ENCODE data around the gene CASS4.
"Not testable (repeated sequence)": the region's sequence is repeated elsewhere in the genome, so short reads cannot be mapped to it uniquely, and the experiment has no call there.

The CASS4 gene

DNA sequence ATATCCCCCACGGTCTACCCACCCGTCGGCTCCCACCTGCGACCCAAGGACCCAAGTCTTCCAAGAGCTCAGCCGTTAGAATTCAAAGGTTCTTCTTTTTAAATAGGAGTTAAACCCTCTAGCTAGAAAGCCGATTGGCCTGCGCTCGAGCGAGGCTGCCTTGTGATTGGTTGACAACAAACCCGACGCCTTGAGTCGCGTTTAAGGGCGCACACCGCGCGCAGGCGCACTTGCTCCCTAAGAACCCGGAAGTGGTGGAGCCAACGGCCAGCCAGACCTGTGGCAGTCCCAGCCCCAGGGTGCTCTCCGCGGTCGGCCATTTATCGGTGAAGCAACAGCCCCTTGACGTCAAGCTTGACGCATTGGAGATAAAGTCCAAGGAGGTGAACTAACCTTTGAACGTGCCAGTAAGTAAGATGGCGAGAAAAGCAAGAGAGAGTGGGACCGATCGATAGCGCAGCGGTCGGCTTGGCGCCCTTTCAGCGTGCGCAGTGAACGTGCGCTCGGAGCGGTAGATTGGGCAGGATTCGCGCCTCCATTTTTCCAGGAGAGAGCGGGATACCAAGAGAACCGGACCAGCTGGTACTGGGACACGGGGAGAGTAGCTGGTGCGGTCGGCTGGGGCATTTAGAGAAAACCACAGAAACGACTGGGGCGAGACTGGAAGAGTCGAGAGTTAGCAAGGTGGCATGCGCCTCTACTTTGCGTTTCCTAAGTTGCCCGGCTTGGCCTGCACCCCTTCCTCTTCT lies 19.8 kb upstream of the CASS4 start, which contains the start of the genes AURKA and CSTF1:
Gene AURKA, minus strand, starts transcription at position 84 of the 749 bp plus-strand sequence. CDS start 4,018 bp downstream, outside the sequence.
Gene CSTF1, plus strand, starts transcription at position 514 of the 749 bp plus-strand sequence. CDS start 2,908 bp downstream, outside the sequence.
- Histone ChIP-seq H3K4me1 (ENCODE audit: control insufficient read depth, insufficient read depth, low read length) (peaks cover 15% of the 10 kb centered on the region), H3K4me3 (ENCODE audit: insufficient read depth, low read depth, low read length) (peak within 1 kb of the TSS; percentile 97), H3K27ac (ENCODE audit: insufficient read depth, low read depth, low read length, poor library complexity, severe bottlenecking) (peak within 1 kb of the TSS; percentile 72), H3K27me3 (ENCODE audit: control insufficient read depth, insufficient read depth, low read length, poor library complexity, severe bottlenecking) (no peaks in the 10 kb centered on the region), H3K36me3 (ENCODE audit: control insufficient read depth, insufficient read depth, low read length) (peaks cover 42% of the 10 kb centered on the region), H3K9me3 (ENCODE audit: control insufficient read depth, low read length) (no peaks in the 10 kb centered on the region)
- 0% methylated on average over 53 of the region's 53 CpGs for WGBS, 2 experiments

- Histone ChIP-seq H3K27me3 (ENCODE audit: control insufficient read depth, insufficient read depth, low read length, poor library complexity, severe bottlenecking) (no peaks in the 10 kb centered on the region), H3K36me3 (ENCODE audit: control insufficient read depth, insufficient read depth, low read length) (peaks cover 47% of the 10 kb centered on the region), H3K4me3 (ENCODE audit: insufficient read depth, low read depth, low read length) (peak overlapping the region; percentile 97), H3K9me3 (ENCODE audit: control insufficient read depth, low read length) (no peaks in the 10 kb centered on the region), H3K27ac (ENCODE audit: insufficient read depth, low read depth, low read length, poor library complexity, severe bottlenecking) (peak overlapping the region; percentile 72), H3K4me1 (ENCODE audit: control insufficient read depth, insufficient read depth, low read length) (peaks cover 15% of the 10 kb centered on the region)
- 7 to 8% methylated on average over 14 to 16 of the region's 18 CpGs for WGBS, 2 experiments
These were observed 19.1 kb upstream of the CASS4 start for GRCh38 chr20:56392881-56393482.

DNA sequence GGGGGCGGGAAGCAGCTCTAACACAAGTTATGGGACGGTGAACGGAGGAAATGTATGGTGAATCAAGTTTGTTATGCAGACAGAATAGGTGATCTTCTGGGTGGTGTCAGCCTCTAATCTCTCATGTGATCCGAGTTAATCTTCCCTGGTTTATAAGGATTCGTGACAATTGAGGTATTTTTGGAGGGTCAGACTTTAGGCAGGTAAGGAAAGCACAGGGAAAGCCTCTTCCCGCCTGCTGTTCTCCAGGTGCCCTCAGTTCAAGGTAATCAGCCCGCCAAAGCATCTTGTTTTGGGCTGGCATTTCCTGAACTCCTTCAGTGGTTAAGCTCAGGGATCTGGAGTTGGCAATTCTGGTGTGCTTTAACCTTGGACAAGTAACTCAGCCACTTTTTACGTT lies 18.4 kb upstream of the CASS4 start:
- H3K27me3 ChIP-seq (ENCODE audit: control insufficient read depth, insufficient read depth, low read length, poor library complexity, severe bottlenecking), result no peaks in the 10 kb centered on the region
- H3K4me1 ChIP-seq (ENCODE audit: control insufficient read depth, insufficient read depth, low read length), result peaks cover 15% of the 10 kb centered on the region
- no peak overlapping the region for H3K27ac ChIP-seq (ENCODE audit: insufficient read depth, low read depth, low read length, poor library complexity, severe bottlenecking)
- peaks cover 46% of the 10 kb centered on the region for H3K36me3 ChIP-seq (ENCODE audit: control insufficient read depth, insufficient read depth, low read length)
- no peaks in the 10 kb centered on the region for H3K9me3 ChIP-seq (ENCODE audit: control insufficient read depth, low read length)
- H3K4me3 ChIP-seq (ENCODE audit: insufficient read depth, low read depth, low read length), result peak overlapping the region; percentile 97
- 78% methylated on average over 8 of the region's 8 CpGs for WGBS, 2 experiments

GRCh38 chr20:56395166-56395565 lies 16.9 kb upstream of the CASS4 start:
- H3K9me3 ChIP-seq (ENCODE audit: control insufficient read depth, low read length), result no peaks in the 10 kb centered on the region
- no peak overlapping the region for H3K4me3 ChIP-seq (ENCODE audit: insufficient read depth, low read depth, low read length)
- 96 to 97% methylated on average over 4 of the region's 4 CpGs for WGBS, 2 experiments
- H3K36me3 ChIP-seq (ENCODE audit: control insufficient read depth, insufficient read depth, low read length), result peaks cover 38% of the 10 kb centered on the region
- H3K27ac ChIP-seq (ENCODE audit: insufficient read depth, low read depth, low read length, poor library complexity, severe bottlenecking), result no peak overlapping the region
- no peaks in the 10 kb centered on the region for H3K27me3 ChIP-seq (ENCODE audit: control insufficient read depth, insufficient read depth, low read length, poor library complexity, severe bottlenecking)
- peaks cover 15% of the 10 kb centered on the region for H3K4me1 ChIP-seq (ENCODE audit: control insufficient read depth, insufficient read depth, low read length)

DNA sequence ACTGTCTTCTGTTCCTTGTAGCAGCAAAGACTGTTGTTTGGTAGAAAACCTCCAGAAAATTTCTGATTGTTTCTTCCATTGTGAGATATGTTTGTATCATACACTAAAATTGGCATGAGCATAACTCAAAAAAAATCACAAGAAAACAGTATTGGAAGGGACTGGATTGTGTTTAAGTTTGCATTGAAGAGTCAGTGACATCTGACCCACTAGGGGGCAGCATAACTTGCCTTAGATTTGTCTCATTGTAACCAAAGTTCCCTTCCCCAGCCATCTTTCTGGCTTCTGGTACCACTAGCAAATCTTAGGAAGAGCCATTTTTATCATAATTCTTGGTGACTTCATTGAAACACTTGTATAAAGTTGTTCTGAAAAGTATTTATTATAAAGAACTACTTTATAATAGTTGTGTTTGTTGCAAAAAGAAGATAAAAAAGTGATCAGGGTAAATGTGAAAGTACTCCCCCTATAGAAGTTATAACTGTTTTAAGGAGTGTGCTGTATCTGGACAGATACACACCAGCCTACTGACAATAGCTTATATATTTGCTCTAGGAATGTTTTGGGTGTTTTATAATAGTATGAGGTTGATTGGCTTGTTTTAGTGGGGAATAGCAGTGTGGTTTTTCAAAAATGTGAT lies 11.9 kb upstream of the CASS4 start:
- H3K27me3 ChIP-seq (ENCODE audit: control insufficient read depth, insufficient read depth, low read length, poor library complexity, severe bottlenecking), result no peaks in the 10 kb centered on the region
- H3K9me3 ChIP-seq (ENCODE audit: control insufficient read depth, low read length), result no peaks in the 10 kb centered on the region
- H3K4me3 ChIP-seq (ENCODE audit: insufficient read depth, low read depth, low read length), result no peak overlapping the region
- no peaks in the 10 kb centered on the region for H3K4me1 ChIP-seq (ENCODE audit: control insufficient read depth, insufficient read depth, low read length)
- H3K36me3 ChIP-seq (ENCODE audit: control insufficient read depth, insufficient read depth, low read length), result peaks cover 73% of the 10 kb centered on the region
- H3K27ac ChIP-seq (ENCODE audit: insufficient read depth, low read depth, low read length, poor library complexity, severe bottlenecking), result no peak overlapping the region

GRCh38 chr20:56403465-56403864 lies 8.6 kb upstream of the CASS4 start:
- Histone ChIP-seq H3K4me1 (ENCODE audit: control insufficient read depth, insufficient read depth, low read length) (no peaks in the 10 kb centered on the region), H3K27me3 (ENCODE audit: control insufficient read depth, insufficient read depth, low read length, poor library complexity, severe bottlenecking) (no peaks in the 10 kb centered on the region), H3K4me3 (ENCODE audit: insufficient read depth, low read depth, low read length) (no peak overlapping the region), H3K9me3 (ENCODE audit: control insufficient read depth, low read length) (no peaks in the 10 kb centered on the region), H3K27ac (ENCODE audit: insufficient read depth, low read depth, low read length, poor library complexity, severe bottlenecking) (no peak overlapping the region), H3K36me3 (ENCODE audit: control insufficient read depth, insufficient read depth, low read length) (peaks cover 68% of the 10 kb centered on the region)
- WGBS, 2 experiments, result 96% methylated on average over 25 to 26 of the region's 26 CpGs

DNA sequence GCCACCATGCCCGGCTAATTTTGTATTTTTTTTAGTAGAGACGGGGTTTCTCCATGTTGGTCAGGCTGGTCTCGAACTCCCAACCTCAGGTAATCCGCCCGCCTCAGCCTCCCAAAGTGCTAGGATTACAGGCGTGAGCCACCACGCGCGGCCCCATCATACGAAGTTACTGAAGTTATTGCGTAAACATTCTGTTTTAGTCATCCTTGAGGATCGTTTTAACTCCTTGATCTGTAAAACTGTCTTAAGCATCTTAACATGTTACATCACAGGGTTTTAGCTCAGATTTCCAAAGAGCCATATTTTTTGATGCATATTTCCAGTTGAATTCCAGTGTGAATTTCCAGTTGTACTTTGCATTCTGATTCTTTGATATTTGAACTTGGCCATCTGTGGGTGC lies 6.7 kb upstream of the CASS4 start:
- 95 to 96% methylated on average over 12 of the region's 12 CpGs for WGBS, 2 experiments
- not testable (repeated sequence) for H3K27ac ChIP-seq (ENCODE audit: insufficient read depth, low read depth, low read length, poor library complexity, severe bottlenecking); H3K4me3 ChIP-seq (ENCODE audit: insufficient read depth, low read depth, low read length); H3K27me3 ChIP-seq (ENCODE audit: control insufficient read depth, insufficient read depth, low read length, poor library complexity, severe bottlenecking); H3K4me1 ChIP-seq (ENCODE audit: control insufficient read depth, insufficient read depth, low read length); H3K9me3 ChIP-seq (ENCODE audit: control insufficient read depth, low read length)
- peaks cover 61% of the 10 kb centered on the region for H3K36me3 ChIP-seq (ENCODE audit: control insufficient read depth, insufficient read depth, low read length)

GRCh38 chr20:56406910-56407309 lies 5.2 kb upstream of the CASS4 start:
- H3K27ac ChIP-seq (ENCODE audit: insufficient read depth, low read depth, low read length, poor library complexity, severe bottlenecking), result no peak overlapping the region
- 93 to 99% methylated on average over 3 of the region's 3 CpGs for WGBS, 2 experiments
- H3K27me3 ChIP-seq (ENCODE audit: control insufficient read depth, insufficient read depth, low read length, poor library complexity, severe bottlenecking), result no peaks in the 10 kb centered on the region
- H3K4me3 ChIP-seq (ENCODE audit: insufficient read depth, low read depth, low read length), result no peak overlapping the region
- H3K4me1 ChIP-seq (ENCODE audit: control insufficient read depth, insufficient read depth, low read length), result no peaks in the 10 kb centered on the region
- no peaks in the 10 kb centered on the region for H3K9me3 ChIP-seq (ENCODE audit: control insufficient read depth, low read length)
- peaks cover 55% of the 10 kb centered on the region for H3K36me3 ChIP-seq (ENCODE audit: control insufficient read depth, insufficient read depth, low read length)

DNA sequence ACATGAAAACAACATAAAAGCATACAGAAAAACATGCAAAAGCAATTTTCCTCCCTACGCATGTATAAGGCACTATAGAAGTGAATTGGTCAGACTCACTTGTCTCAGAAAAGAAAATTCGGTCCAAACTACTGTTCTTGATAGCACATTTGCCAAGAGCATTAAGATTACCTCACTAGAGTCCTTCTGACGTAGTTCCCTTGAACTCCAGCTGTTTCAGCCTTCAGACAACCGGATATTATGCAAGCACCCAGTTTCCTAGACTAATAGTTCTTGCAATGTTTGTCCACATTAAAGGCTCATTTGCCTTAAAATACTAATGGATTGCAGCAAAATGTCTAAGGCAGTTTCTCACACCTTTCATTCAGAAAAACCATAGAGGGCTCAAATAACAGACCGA lies 2.5 kb upstream of the CASS4 start:
- no peaks in the 10 kb centered on the region for H3K9me3 ChIP-seq (ENCODE audit: control insufficient read depth, low read length)
- 91 to 94% methylated on average over 4 to 5 of the region's 5 CpGs for WGBS, 2 experiments
- no peak overlapping the region for H3K27ac ChIP-seq (ENCODE audit: insufficient read depth, low read depth, low read length, poor library complexity, severe bottlenecking)
- H3K27me3 ChIP-seq (ENCODE audit: control insufficient read depth, insufficient read depth, low read length, poor library complexity, severe bottlenecking), result no peaks in the 10 kb centered on the region
- peaks cover 30% of the 10 kb centered on the region for H3K36me3 ChIP-seq (ENCODE audit: control insufficient read depth, insufficient read depth, low read length)
- no peak overlapping the region for H3K4me3 ChIP-seq (ENCODE audit: insufficient read depth, low read depth, low read length)
- no peaks in the 10 kb centered on the region for H3K4me1 ChIP-seq (ENCODE audit: control insufficient read depth, insufficient read depth, low read length)

GRCh38 chr20:56409956-56410355 lies 2.1 kb upstream of the CASS4 start:
- Histone ChIP-seq H3K36me3 (ENCODE audit: control insufficient read depth, insufficient read depth, low read length) (peaks cover 28% of the 10 kb centered on the region), H3K27me3 (ENCODE audit: control insufficient read depth, insufficient read depth, low read length, poor library complexity, severe bottlenecking) (no peaks in the 10 kb centered on the region), H3K4me3 (ENCODE audit: insufficient read depth, low read depth, low read length) (no peak overlapping the region), H3K27ac (ENCODE audit: insufficient read depth, low read depth, low read length, poor library complexity, severe bottlenecking) (no peak overlapping the region), H3K4me1 (ENCODE audit: control insufficient read depth, insufficient read depth, low read length) (no peaks in the 10 kb centered on the region), H3K9me3 (ENCODE audit: control insufficient read depth, low read length) (no peaks in the 10 kb centered on the region)
- 93 to 96% methylated on average over 1 of the region's 1 CpG for WGBS, 2 experiments
